Measurements from ENCODE around the gene BPI. TPM values are rescaled to one million over a fixed set of nuclear protein-coding genes. Genes with fewer than 3 reads are reported as not detected.
"Not testable (repeated sequence)": the region's sequence is repeated elsewhere in the genome, so short reads cannot be mapped to it uniquely, and the experiment has no call there.

The BPI gene
- total RNA-seq, 1 experiment from 2014 or later = 0.24 TPM

GRCh38 chr20:38302786-38303185 is 1.2 kb upstream of the BPI start:
- DNase-seq (ENCODE audit: low read depth) = no peak

- peak; percentile 46 for DNase-seq (ENCODE audit: low read depth)
Measured at GRCh38 chr20:38304845-38305447, 990 bp downstream of the BPI start.

GRCh38 chr20:38305541-38305940 is 1.6 kb downstream of the BPI start:
- no peak for DNase-seq (ENCODE audit: low read depth)

- DNase-seq (ENCODE audit: low read depth) = no peak
Measured at GRCh38 chr20:38306379-38306778, 2.4 kb downstream of the BPI start.

GRCh38 chr20:38307371-38308046 is 3.6 kb downstream of the BPI start:
- peak; percentile 97 for DNase-seq (ENCODE audit: low read depth)

DNA sequence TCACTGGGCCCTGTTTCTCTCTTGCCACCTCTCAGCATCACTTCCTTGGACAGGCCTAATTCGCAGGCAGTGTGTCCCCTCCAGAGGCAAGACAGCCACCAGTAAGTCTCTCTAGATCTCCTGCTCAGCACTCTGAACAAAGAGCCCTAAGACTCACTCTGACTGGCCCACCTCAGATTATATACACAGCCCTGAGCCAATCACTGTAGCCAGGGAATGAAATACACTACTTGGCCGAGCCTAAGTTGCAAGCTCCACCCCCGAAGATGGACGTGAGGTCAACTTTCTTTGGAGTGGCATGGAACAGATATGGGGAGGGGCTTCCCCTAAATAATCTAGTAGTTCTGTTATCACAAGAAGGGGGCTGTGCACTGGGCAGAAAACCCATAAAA is 4.1 kb downstream of the BPI start:
- DNase-seq (ENCODE audit: low read depth) = no peak

DNA sequence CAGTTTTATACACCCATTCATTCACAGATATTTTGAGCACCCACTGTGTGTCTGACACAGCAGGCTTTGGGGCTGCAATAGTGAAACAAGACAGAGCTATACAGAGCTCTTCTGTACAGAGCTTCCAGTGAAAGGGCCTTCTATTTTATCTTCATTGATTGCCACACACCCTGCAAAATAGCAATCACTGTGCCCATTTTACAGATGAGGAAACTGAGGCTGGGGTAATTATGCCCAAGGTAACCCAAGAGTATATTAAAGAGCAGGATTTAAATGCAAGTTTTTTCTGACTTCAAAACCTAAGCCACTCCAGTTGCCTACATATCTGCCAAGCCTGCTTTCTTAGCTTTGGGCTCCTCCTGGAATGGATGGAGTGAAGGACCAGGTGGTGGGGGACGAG is 4.5 kb downstream of the BPI start:
- no peak for DNase-seq (ENCODE audit: low read depth)

DNA sequence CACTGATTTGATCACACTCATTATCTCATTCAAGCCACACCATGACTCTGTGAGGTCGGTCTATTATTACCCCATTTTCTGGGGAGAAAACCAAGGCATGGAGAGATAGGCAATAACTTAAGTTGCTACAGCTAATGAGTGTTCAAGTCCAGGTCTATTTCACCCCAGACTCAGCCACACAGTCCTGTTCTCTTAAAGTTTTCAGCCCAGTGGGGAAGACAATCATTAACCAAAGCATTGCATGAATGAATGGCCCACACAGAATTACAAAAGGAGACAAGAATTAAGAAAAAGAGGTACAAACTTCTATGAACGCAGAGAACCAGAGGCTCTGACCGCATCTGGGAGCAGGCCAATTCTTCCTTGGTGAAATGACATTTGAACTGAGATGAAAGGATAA is 7.1 kb downstream of the BPI start:
- DNase-seq (ENCODE audit: low read depth) = no peak

- DNase-seq (ENCODE audit: low read depth) = no peak
Measured at GRCh38 chr20:38311491-38311890, 7.5 kb downstream of the BPI start.

- DNase-seq (ENCODE audit: low read depth) = no peak
Measured at GRCh38 chr20:38313676-38314075, 9.7 kb downstream of the BPI start.

- DNase-seq (ENCODE audit: low read depth) = not testable (repeated sequence)
Measured at GRCh38 chr20:38314350-38314749, 10.4 kb downstream of the BPI start.

GRCh38 chr20:38315290-38315966 is 11.5 kb downstream of the BPI start:
- peak; percentile 82 for DNase-seq (ENCODE audit: low read depth)

DNA sequence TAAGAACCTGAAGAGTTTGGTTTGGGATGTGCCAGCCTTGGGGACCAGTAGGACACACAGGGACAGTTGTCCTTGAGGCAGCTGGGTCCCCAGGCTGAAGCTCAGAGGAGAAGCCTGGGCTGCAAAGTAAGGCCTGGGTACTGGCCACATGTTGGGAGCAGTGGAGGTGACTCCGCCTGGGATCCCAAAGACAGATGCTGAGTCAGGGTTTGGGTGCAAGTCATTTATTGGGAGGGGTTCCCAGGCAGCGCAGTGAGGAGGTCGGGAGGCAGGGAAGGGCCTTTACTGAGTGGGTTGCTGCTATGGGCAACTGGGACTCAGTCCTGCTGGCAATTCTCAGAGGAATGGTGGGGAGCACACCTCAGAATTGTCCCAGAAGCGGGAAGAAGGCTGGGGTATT is 12.4 kb downstream of the BPI start:
- no peak for DNase-seq (ENCODE audit: low read depth)

DNA sequence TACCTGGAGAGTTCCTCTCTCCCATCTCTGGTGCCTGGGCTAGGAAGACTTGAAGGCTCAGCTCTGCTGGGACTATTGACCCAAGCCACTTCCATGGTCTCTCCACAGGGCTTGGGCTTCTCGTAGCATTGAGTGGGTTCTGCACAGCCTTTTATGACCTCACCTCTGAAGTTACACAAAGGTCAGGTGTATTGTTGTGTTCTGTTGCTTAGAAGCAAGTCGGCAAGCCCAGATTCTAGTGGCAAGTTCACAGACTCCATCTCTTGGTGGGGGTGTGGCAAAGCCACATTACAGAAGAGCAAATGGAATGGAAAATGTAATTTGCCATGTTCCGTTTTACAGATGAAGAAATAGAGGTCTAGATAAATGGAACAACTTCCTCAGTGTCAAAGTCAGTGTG is 13.5 kb downstream of the BPI start:
- DNase-seq (ENCODE audit: low read depth) = no peak

- DNase-seq (ENCODE audit: low read depth) = peak; percentile 63
Measured at GRCh38 chr20:38320221-38320620, 16.3 kb downstream of the BPI start.

DNA sequence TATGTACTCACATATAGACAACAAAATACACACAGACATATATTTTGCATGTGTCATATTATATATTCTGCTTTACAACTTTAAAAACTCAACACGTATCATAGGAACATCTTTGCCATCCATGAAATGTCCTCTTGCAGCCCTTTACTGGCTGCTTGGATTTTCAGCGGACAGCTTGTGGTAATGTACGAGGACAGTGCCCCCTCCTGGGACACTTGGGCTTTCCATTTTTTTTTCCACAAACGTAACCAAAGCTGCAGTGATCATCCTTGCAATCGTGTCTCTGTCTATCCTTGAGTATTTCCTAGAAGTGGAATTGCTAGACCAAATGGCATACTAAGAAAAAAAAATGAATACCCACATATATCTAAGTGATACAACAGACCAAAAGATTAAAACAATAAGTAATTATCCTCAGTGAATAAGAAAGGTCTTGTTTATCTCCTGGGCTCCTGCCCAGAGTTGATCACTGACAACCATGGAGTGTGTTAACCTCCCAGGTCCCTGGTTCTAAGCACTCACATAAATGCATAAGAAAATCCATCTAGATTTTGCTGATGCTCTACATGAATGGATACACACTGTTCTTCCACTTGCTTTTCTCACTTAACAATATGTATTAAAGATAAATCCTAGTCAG is 18.1 kb downstream of the BPI start:
- DNase-seq (ENCODE audit: low read depth) = peak; percentile 78

DNA sequence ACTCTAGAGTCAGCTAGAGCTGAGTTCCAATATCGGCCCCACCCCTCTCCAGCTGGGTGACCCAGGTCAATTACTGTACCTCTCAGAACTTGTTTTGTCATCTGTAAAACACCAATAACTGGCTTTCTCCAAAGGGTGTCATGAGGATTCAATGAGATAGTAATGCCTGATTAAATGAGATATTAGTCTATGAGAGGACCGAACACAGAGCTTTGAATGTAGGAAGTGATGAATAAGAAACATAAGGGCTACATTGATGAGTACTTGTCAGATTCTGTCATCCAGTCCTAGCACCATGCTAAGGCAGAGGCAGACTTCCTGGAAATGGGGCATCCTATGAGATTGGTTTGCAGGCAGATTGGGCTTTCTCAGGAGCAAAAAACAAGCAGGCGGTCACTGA is 20.2 kb downstream of the BPI start:
- DNase-seq (ENCODE audit: low read depth) = no peak

DNA sequence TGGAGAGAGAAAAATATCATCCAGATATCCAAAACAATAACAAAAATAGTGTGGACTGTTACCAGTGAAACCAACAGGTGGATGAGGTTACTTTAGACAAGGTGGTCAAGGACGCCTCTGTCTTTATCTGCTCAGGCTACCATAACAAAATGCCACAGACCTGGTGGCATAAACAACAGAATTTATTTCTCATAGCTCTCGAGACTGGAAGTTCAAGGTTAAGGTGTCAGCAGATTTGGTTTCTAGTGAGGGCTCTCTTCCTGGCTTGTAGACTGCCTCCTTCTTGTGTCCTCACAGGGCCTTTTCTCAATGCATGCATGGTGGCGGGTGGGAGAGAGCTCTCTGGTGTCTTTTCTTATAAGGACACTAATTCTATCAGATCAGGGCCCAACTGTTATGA is 21.2 kb downstream of the BPI start:
- no peak for DNase-seq (ENCODE audit: low read depth)

DNA sequence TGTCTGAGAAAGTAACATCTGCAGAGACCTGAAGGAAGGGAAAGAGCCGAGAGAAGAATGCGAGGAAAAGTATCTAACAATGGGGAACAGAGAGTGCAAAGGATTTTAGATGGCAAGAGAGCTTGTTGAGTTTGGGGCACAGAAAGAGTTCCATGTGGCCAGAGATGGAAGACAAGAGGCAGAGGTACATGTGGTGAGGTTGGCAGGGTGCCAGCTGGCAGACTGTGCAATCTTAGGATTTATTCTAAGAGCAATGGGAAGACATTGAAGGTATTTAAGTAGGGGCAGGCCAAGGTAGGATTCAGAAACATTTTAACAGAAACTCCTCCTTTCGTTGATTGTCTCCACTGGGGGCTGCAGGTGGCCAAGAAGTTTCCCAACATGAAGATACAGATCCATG is 21.9 kb downstream of the BPI start:
- DNase-seq (ENCODE audit: low read depth) = no peak

DNA sequence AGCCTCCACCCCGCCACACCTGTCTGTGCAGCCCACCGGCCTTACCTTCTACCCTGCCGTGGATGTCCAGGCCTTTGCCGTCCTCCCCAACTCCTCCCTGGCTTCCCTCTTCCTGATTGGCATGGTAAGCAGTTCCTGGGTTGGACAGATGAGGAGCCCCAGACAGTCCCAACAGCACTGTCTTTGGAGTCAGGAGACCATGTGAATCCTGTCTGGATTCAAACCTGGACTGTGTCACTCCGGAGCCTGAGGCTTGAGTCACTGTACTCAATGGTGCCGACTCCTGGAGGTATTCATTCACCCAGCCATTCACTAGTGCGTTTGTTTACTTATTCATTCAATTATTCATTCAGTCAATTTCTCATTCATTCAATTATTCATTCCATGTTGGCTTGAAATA is 22.4 kb downstream of the BPI start:
- no peak for DNase-seq (ENCODE audit: low read depth)

DNA sequence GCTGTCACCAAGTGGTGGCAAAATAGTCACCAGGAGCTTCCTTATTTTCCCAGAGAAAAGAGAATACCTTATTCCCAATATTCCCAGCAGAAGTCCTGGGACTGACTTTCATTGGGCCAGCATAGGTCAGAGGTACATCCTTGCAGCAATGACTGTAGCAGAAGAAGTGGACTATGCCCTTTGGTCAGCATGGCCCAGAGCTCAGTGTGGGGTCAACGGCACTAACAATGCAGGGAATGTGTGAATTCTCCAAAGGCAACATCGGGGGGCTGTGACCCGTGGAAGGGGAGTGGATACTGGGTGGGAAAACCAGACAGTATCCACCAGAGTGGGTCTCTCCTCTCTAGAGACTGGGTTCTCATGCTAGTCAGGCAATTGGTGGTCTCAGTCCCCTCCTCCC is 26.7 kb downstream of the BPI start:
- DNase-seq (ENCODE audit: low read depth) = no peak

GRCh38 chr20:38331245-38331644 is 27.3 kb downstream of the BPI start:
- DNase-seq (ENCODE audit: low read depth) = no peak

DNA sequence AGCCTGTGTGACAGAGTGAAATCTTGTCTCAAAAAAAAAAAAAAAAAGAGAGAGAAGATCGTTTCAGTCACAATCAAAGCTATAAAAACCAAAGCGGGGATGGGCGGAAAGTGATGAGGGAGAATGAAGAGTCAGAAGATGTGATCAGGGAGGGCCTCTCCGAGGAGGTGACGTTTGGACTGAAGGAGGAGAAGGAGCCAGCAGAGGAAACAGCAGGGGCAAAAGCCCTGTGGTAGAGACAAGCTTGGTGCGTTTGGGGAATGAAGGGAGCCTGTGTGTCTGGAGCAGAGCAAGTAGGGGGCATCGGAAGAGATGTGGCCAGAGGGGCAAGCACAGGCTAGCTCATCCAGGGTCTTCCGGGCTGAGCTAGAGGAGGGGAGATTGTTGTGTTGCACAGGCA is 27.9 kb downstream of the BPI start:
- no peak for DNase-seq (ENCODE audit: low read depth)
